ENCODE results near the gene TMEM208.

GRCh38 chr16:67245186-67245585 is 18.3 kb downstream of the TMEM208 start:
- TF ChIP-seq, protein P1, sequence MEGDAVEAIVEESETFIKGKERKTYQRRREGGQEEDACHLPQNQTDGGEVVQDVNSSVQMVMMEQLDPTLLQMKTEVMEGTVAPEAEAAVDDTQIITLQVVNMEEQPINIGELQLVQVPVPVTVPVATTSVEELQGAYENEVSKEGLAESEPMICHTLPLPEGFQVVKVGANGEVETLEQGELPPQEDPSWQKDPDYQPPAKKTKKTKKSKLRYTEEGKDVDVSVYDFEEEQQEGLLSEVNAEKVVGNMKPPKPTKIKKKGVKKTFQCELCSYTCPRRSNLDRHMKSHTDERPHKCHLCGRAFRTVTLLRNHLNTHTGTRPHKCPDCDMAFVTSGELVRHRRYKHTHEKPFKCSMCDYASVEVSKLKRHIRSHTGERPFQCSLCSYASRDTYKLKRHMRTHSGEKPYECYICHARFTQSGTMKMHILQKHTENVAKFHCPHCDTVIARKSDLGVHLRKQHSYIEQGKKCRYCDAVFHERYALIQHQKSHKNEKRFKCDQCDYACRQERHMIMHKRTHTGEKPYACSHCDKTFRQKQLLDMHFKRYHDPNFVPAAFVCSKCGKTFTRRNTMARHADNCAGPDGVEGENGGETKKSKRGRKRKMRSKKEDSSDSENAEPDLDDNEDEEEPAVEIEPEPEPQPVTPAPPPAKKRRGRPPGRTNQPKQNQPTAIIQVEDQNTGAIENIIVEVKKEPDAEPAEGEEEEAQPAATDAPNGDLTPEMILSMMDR (IDR thresholded peaks at IDR 0.05), result no peak
- TF ChIP-seq CREM (CRISPR knock-in tag; IDR thresholded peaks at IDR 0.05) (no peak), USF2 (CRISPR knock-in tag; IDR thresholded peaks at IDR 0.05) (no peak), E2F5 (CRISPR knock-in tag; IDR thresholded peaks at IDR 0.05) (no peak)
- TF ChIP-seq, protein P2, sequence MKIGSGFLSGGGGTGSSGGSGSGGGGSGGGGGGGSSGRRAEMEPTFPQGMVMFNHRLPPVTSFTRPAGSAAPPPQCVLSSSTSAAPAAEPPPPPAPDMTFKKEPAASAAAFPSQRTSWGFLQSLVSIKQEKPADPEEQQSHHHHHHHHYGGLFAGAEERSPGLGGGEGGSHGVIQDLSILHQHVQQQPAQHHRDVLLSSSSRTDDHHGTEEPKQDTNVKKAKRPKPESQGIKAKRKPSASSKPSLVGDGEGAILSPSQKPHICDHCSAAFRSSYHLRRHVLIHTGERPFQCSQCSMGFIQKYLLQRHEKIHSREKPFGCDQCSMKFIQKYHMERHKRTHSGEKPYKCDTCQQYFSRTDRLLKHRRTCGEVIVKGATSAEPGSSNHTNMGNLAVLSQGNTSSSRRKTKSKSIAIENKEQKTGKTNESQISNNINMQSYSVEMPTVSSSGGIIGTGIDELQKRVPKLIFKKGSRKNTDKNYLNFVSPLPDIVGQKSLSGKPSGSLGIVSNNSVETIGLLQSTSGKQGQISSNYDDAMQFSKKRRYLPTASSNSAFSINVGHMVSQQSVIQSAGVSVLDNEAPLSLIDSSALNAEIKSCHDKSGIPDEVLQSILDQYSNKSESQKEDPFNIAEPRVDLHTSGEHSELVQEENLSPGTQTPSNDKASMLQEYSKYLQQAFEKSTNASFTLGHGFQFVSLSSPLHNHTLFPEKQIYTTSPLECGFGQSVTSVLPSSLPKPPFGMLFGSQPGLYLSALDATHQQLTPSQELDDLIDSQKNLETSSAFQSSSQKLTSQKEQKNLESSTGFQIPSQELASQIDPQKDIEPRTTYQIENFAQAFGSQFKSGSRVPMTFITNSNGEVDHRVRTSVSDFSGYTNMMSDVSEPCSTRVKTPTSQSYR (CRISPR knock-in tag; IDR thresholded peaks at IDR 0.05), result no peak
- TF ChIP-seq, protein P3, sequence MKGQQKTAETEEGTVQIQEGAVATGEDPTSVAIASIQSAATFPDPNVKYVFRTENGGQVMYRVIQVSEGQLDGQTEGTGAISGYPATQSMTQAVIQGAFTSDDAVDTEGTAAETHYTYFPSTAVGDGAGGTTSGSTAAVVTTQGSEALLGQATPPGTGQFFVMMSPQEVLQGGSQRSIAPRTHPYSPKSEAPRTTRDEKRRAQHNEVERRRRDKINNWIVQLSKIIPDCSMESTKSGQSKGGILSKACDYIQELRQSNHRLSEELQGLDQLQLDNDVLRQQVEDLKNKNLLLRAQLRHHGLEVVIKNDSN (CRISPR knock-in tag; IDR thresholded peaks at IDR 0.05), result no peak

Measured in WTC11 (cell line).